GM12874 (cell line): Measurements from ENCODE around the gene MTHFD2L.

Experiments
- CTCF ChIP-seq: IDR thresholded peaks from 2 replicates; pipeline ENCODE4 v1.5.1; 2011; ENCODE audit warnings: low read depth, mild to moderate bottlenecking, control low read depth, low read length, moderate library complexity; ENCODE audit not compliant: insufficient read depth

Gene MTHFD2L

GRCh38 chr4:74166135-74166534, 8.2 kb downstream of the MTHFD2L start:
- TF ChIP-seq CTCF = no peak

GRCh38 chr4:74166818-74167217, 8.9 kb downstream of the MTHFD2L start:
- no peak for TF ChIP-seq CTCF

- no peak for TF ChIP-seq CTCF
These were observed 9.7 kb downstream of the MTHFD2L start for GRCh38 chr4:74167585-74167984.

- TF ChIP-seq CTCF = no peak
These were observed 10.9 kb downstream of the MTHFD2L start for GRCh38 chr4:74168841-74169240.

- TF ChIP-seq CTCF = no peak
These were observed 15.4 kb downstream of the MTHFD2L start for GRCh38 chr4:74173321-74173720.

GRCh38 chr4:74174421-74174820, 16.5 kb downstream of the MTHFD2L start:
- no peak for TF ChIP-seq CTCF

- TF ChIP-seq CTCF = no peak
These were observed 17.0 kb downstream of the MTHFD2L start for GRCh38 chr4:74174941-74175340.

- TF ChIP-seq CTCF = no peak
These were observed 17.5 kb downstream of the MTHFD2L start for GRCh38 chr4:74175379-74175778.
